HEK293T (cell line): ENCODE measurements around the gene CSDE1.
"Not testable (repeated sequence)": the region's sequence is repeated elsewhere in the genome, so short reads cannot be mapped to it uniquely, and the experiment has no call there.

Experiments
- CTCF ChIA-PET: fragments of 350-600 bp; formaldehyde crosslinking; extraction: SDS; loops from one replicate; lab custom pipeline; 2021; ENCODE audit warnings: antibody characterized with exemption, inconsistent platforms; lab: Yijun Ruan, JAX
- POLR2A ChIA-PET: fragments of 350-600 bp; formaldehyde crosslinking; extraction: SDS; loops from one replicate; lab custom pipeline; 2020; ENCODE audit warnings: antibody characterized with exemption, inconsistent platforms; lab: Yijun Ruan, JAX
- DNase-seq: peaks from one replicate; pipeline ENCODE4 v3.0.0; 2012; ENCODE audit warnings: mixed read lengths; ENCODE audit errors: extremely low spot score
- ARNT ChIP-seq: fragments of 450-650 bp; IDR thresholded peaks from 2 replicates; pipeline ENCODE4 v1.6.1; 2017; ENCODE audit warnings: mild to moderate bottlenecking
- BHLHE40 ChIP-seq: fragments of 450-650 bp; IDR thresholded peaks from 2 replicates; pipeline ENCODE4 v1.6.1; 2016; ENCODE audit warnings: mild to moderate bottlenecking, moderate library complexity, borderline replicate concordance
- CTBP1 ChIP-seq: fragments of 450-650 bp; IDR thresholded peaks from 2 replicates; pipeline ENCODE4 v1.6.1; 2016; ENCODE audit warnings: borderline replicate concordance
- ELF4 ChIP-seq: fragments of 450-650 bp; IDR thresholded peaks from 2 replicates; pipeline ENCODE4 v1.6.1; 2017; ENCODE audit warnings: antibody characterized with exemption
- FOXA1 ChIP-seq: fragments of 450-650 bp; IDR thresholded peaks from 2 replicates; pipeline ENCODE4 v1.6.1; 2016; ENCODE audit warnings: mild to moderate bottlenecking
- FOXK2 ChIP-seq: fragments of 450-650 bp; IDR thresholded peaks from 2 replicates; pipeline ENCODE4 v1.6.1; 2016; ENCODE audit warnings: mild to moderate bottlenecking
- FOXM1 ChIP-seq: fragments of 450-650 bp; IDR thresholded peaks from 2 replicates; pipeline ENCODE4 v1.6.1; 2017; ENCODE audit warnings: mild to moderate bottlenecking, borderline replicate concordance
- HDGF ChIP-seq: fragments of 450-650 bp; IDR thresholded peaks from 2 replicates; pipeline ENCODE4 v1.6.1; 2017; ENCODE audit warnings: antibody characterized with exemption, borderline replicate concordance
- L3MBTL2 ChIP-seq: fragments of 450-650 bp; conservative IDR thresholded peaks from 2 replicates; pipeline ENCODE4 v1.6.1; 2016; ENCODE audit warnings: mild to moderate bottlenecking
- LEF1 ChIP-seq: fragments of 450-650 bp; IDR thresholded peaks from 2 replicates; pipeline ENCODE4 v1.6.1; 2017; ENCODE audit warnings: mild to moderate bottlenecking, borderline replicate concordance
- NFRKB ChIP-seq: fragments of 450-650 bp; IDR thresholded peaks from 2 replicates; pipeline ENCODE4 v1.6.1; 2016; ENCODE audit warnings: mild to moderate bottlenecking, moderate library complexity
- PKNOX1 ChIP-seq: fragments of 450-650 bp; IDR thresholded peaks from 2 replicates; pipeline ENCODE4 v1.6.1; 2016
- SP1 ChIP-seq: fragments of 450-650 bp; IDR thresholded peaks from 2 replicates; pipeline ENCODE4 v1.6.1; 2017
- SUZ12 ChIP-seq: fragments of 450-650 bp; IDR thresholded peaks from 2 replicates; pipeline ENCODE4 v1.6.1; 2016; ENCODE audit warnings: mild to moderate bottlenecking
- TARDBP ChIP-seq: fragments of 450-650 bp; IDR thresholded peaks from 2 replicates; pipeline ENCODE4 v1.6.1; 2016
- ZNF384 ChIP-seq: fragments of 450-650 bp; IDR thresholded peaks from 2 replicates; pipeline ENCODE4 v1.6.1; 2016

Gene CSDE1

GRCh38 chr1:114764689-114765088, 6.9 kb upstream of the CSDE1 start:
- ChIA-PET POLR2A (no interaction called here), CTCF (no interaction called here)
- TF ChIP-seq PKNOX1 (no peak), NFRKB (no peak), BHLHE40 (no peak), L3MBTL2 (no peak), SUZ12 (no peak), ZNF384 (no peak), LEF1 (no peak), CTBP1 (no peak), TARDBP (no peak), FOXK2 (no peak), ARNT (no peak), FOXA1 (no peak), HDGF (no peak), ELF4 (no peak), SP1 (no peak), FOXM1 (no peak)
- no peak for DNase-seq

GRCh38 chr1:114758256-114758832, 560 bp upstream of the CSDE1 start:
- ChIA-PET POLR2A (interaction anchor here (1.0 to 1.4 kb wide), 6 partner anchors 21 to 113 kb away, joined by 3 to 11 read pairs (median 4); partner anchors contain the start of genes DENND2C, NRAS and SIKE1), CTCF (no interaction called here)
- TF ChIP-seq FOXK2 (peak; percentile 61; the same call in 1 of the 2 replicates), PKNOX1 (peak; percentile 87), L3MBTL2 (peak; percentile 72), SP1 (no peak)
- peak; percentile 12 for DNase-seq

- CTCF ChIA-PET = no interaction called here
- POLR2A ChIA-PET = interaction anchor here (0.6 to 1.4 kb wide), 8 partner anchors 12 to 111 kb away, joined by 3 to 11 read pairs (median 4); partner anchors contain the start of genes DENND2C, NRAS and SIKE1
- DNase-seq = peak; percentile 20
- TF ChIP-seq ZNF384 (no peak), PKNOX1 (no peak), FOXA1 (no peak), NFRKB (no peak), FOXM1 (no peak), HDGF (no peak), ELF4 (no peak), ARNT (no peak), L3MBTL2 (no peak), CTBP1 (no peak), LEF1 (no peak)
Observed at GRCh38 chr1:114756949-114757454, 782 bp downstream of the CSDE1 start.

- ChIA-PET POLR2A (interaction anchor here (1.1 kb wide), 1 partner anchor 12 kb away, joined by 4 read pairs; no protein-coding TSS in a partner anchor), CTCF (no interaction called here)
- no peak for TF ChIP-seq ELF4
- no peak for TF ChIP-seq NFRKB
- TF ChIP-seq SUZ12 = no peak
- DNase-seq = no peak
Observed at GRCh38 chr1:114756009-114756892, 1.5 kb downstream of the CSDE1 start.

GRCh38 chr1:114755006-114755931, 2.5 kb downstream of the CSDE1 start:
- ChIA-PET POLR2A (no interaction called here), CTCF (no interaction called here)

GRCh38 chr1:114753702-114754101, 4.1 kb downstream of the CSDE1 start:
- DNase-seq, CTCF ChIA-PET, POLR2A ChIA-PET: not testable (repeated sequence)

More at GRCh38 chr1:114755006-114755931, 2.5 kb downstream of the CSDE1 start:
- TF ChIP-seq FOXK2 (no peak), L3MBTL2 (peak; percentile 32)
- no peak for DNase-seq
